ENCODE measurements around the gene ALAS1. TPM values are rescaled to one million over a fixed set of nuclear protein-coding genes. Genes with fewer than 3 reads are reported as not detected.

The ALAS1 gene
- total and polyA plus RNA-seq, 2 experiments from 2014 or later: 17.8 to 42.8 TPM

DNA sequence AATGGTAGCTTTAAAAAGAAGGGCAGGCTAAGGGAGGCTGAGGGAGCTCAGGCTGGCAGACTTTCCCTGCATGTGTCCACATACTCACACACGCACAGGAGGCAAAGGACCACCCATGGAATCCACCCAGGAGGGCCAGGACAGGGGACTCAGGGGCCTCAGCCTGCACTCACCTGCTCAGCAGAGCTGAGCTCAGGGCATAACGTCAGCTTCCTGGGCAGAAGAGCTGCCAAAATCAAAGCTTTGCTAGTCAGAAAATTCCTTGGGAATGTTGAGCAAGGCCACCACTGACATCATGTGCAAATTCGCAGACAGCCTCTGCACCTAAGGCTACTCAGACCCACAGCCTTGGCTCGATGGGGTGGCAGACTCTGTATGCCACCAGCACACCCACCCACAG lies 16.4 kb upstream of the ALAS1 start (continued):
- no peak for TF ChIP-seq ZNF462 (CRISPR knock-in tag; IDR thresholded peaks at IDR 0.05)
- no peak for TF ChIP-seq STAT1 (IDR thresholded peaks at IDR 0.05; ENCODE audit: unreplicated experiment)
- TF ChIP-seq, protein P1, sequence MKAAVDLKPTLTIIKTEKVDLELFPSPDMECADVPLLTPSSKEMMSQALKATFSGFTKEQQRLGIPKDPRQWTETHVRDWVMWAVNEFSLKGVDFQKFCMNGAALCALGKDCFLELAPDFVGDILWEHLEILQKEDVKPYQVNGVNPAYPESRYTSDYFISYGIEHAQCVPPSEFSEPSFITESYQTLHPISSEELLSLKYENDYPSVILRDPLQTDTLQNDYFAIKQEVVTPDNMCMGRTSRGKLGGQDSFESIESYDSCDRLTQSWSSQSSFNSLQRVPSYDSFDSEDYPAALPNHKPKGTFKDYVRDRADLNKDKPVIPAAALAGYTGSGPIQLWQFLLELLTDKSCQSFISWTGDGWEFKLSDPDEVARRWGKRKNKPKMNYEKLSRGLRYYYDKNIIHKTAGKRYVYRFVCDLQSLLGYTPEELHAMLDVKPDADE (IDR thresholded peaks at IDR 0.05): no peak
- no peak for TF ChIP-seq ZNF114 (CRISPR knock-in tag; IDR thresholded peaks at IDR 0.05)
- no peak for TF ChIP-seq JUNB (IDR thresholded peaks at IDR 0.05; ENCODE audit: unreplicated experiment)
- TF ChIP-seq POLR2AphosphoS5 (IDR thresholded peaks at IDR 0.05; ENCODE audit: low read depth): no peak

DNA sequence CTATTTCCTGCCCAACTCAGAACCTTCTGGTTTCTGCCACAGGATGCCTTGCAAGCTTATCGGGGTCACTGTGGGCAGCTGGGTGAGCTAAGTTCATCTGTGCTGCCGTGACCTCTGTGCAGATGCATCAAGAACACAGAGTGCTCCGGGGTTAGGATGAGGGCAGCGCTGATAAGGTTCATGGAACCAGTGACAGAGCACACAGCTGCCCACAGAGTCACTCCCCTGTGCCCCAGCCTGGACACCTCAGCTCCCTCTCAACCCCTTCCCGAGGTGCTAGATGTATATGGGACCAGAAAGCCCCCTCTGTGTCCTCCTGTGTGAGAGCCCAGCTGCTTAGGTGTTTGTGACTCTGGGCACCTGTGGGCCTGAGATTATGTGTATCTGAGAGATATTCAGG lies 15.8 kb upstream of the ALAS1 start:
- Histone ChIP-seq H3F3A (replicated peaks; ENCODE audit: low read depth) (no peaks in the 10 kb centered on the region), H3K36me3 (ENCODE audit: insufficient read depth) (no peaks in the 10 kb centered on the region), H4K20me1 (replicated peaks; ENCODE audit: insufficient read depth) (no peaks in the 10 kb centered on the region), H3K27me3 (ENCODE audit: insufficient read depth) (no peaks in the 10 kb centered on the region), H3K4me3 (no peak overlapping the region), H3K4me2 (no peak overlapping the region), H3K9me2 (ENCODE audit: insufficient read depth) (no peaks in the 10 kb centered on the region), H2AFZ (no peak overlapping the region), H3K27ac (ENCODE audit: low read depth) (no peak overlapping the region), H3K79me2 (replicated peaks; ENCODE audit: insufficient read depth) (no peaks in the 10 kb centered on the region), H3K4me1 (ENCODE audit: insufficient read depth) (no peaks in the 10 kb centered on the region)
- ATAC-seq: no peak
- Mint-ChIP-seq H3K4me1 (peaks cover 14% of the 10 kb centered on the region), H3K4me3 (no peak overlapping the region), H3K27me3 (ENCODE audit: insufficient read depth, low read depth, poor library complexity) (peaks cover 9% of the 10 kb centered on the region), H3K36me3 (ENCODE audit: low read depth) (no peaks in the 10 kb centered on the region), H3K27ac (no peak overlapping the region), H3K9me3 (no peaks in the 10 kb centered on the region)
- DNase-seq (ENCODE audit: low spot score): no peak
- TF ChIP-seq EZH2 (IDR thresholded peaks at IDR 0.05; ENCODE audit: low read depth, unreplicated experiment): no peak
- no peak for TF ChIP-seq ZNF462 (CRISPR knock-in tag; IDR thresholded peaks at IDR 0.05)
- TF ChIP-seq ZNF114 (CRISPR knock-in tag; IDR thresholded peaks at IDR 0.05): no peak
- no peak for TF ChIP-seq ZNF331 (CRISPR knock-in tag; IDR thresholded peaks at IDR 0.05; ENCODE audit: low read depth)
- TF ChIP-seq NANOG (IDR thresholded peaks at IDR 0.05; ENCODE audit: borderline replicate concordance): no peak

Data from GM23338 (cell line).